Natural killer cell treated with Interleukin-12 subunit alpha and Interleukin-12 subunit beta and Interleukin-15 and Interleukin-18, amount 100 ng/mL, for 72 hours (primary cell): ENCODE results near the gene TRIM33. TPM values are rescaled to one million over a fixed set of nuclear protein-coding genes. Genes with fewer than 3 reads are reported as not detected.

Experiments used
- ATAC-seq, 2 donors: fragments of 150-1000 bp; cut with Tn5 transposase in 1 of 2; sonication (Bioruptor Pico), chemical (Tn5 transposase) in 1 of 2; 2 replicates each; pipeline ENCODE4 v1.10.0; 2021
- DNase-seq: peaks from one replicate; pipeline ENCODE4 v3.0.0; 2022; ENCODE audit warnings: low spot score
- H3K27ac Mint-ChIP-seq, 2 donors: 1 replicate in 1 of 2; 2 replicates in 1 of 2; pipeline ENCODE4 v1.8.0; 2022; ENCODE audit warnings: mixed read lengths in 2 of 2, mild to moderate bottlenecking in 1 of 2, moderate library complexity in 1 of 2
- H3K27me3 Mint-ChIP-seq, 2 donors: 1 replicate in 1 of 2; 2 replicates in 1 of 2; pipeline ENCODE4 v1.8.0; 2022; ENCODE audit warnings: mixed read lengths in 2 of 2
- H3K36me3 Mint-ChIP-seq: one replicate; pipeline ENCODE4 v1.8.0; 2022; ENCODE audit warnings: mixed read lengths
- H3K4me1 Mint-ChIP-seq, 2 donors: 1 replicate in 1 of 2; 2 replicates in 1 of 2; pipeline ENCODE4 v1.8.0; 2022; ENCODE audit warnings: low read depth in 2 of 2, mixed read lengths in 2 of 2, mild to moderate bottlenecking in 1 of 2
- H3K4me3 Mint-ChIP-seq: one replicate; pipeline ENCODE4 v1.8.0; 2022; ENCODE audit warnings: mixed read lengths
- H3K9me3 Mint-ChIP-seq: 2 replicates; pipeline ENCODE4 v1.8.0; 2022; ENCODE audit warnings: mixed read lengths
- total RNA-seq, 2 donors: library from RNA; stranded (reverse); gene quantifications; one replicate each; pipeline ENCODE4 v1.2.3, GENCODE V29; 2022

The TRIM33 gene
- total RNA-seq, 2 donors from 2014 or later, result 48.1 to 55.7 TPM

DNA sequence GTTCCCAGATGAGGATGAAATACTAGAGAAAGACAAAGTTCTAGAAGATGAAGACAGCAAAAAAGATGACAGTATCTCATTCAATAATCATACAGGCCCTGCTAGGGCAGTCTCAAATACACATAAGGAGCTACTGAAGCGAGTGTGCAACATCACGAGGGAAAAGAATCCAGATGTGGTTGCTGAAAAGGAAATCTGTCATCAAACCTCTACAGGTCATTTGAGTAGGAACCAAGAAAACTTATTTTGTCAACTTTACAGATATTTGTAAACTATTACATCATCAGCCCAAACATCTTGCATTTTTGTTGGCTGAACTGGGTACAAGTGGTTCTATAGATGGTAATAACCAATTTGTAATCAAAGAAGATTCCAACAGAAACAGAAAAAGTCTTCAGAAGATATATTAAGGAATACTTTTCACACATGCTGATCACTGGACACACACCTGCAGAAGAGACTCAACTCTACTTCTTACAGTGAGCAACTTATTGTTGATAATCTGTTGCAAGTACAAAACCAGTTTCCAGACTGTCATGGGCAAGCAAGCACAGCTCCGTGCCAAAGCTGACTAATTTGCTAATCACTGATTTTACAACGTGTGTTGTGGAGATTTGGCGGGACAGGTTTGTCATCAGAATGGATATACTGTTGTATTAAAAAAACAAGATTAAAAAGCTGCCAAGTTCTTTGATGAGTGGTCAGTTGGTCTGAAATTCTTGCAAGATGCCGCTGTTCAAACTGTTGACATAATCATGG lies 42.1 kb downstream of the TRIM33 start:
- H3K27me3 Mint-ChIP-seq, result no peaks in the 10 kb centered on the region
- DNase-seq, result no peak
- H3K9me3 Mint-ChIP-seq, result no peaks in the 10 kb centered on the region
- H3K36me3 Mint-ChIP-seq, result peaks cover 5% of the 10 kb centered on the region
- peak overlapping the region; percentile 34 for H3K4me3 Mint-ChIP-seq
- H3K4me1 Mint-ChIP-seq, result peaks cover 54 to 62% of the 10 kb centered on the region in 2 donors
- H3K27ac Mint-ChIP-seq, result peak overlapping the region; percentile 20 to 62
- peak in 1 of 2 donors; percentile 77 for ATAC-seq

DNA sequence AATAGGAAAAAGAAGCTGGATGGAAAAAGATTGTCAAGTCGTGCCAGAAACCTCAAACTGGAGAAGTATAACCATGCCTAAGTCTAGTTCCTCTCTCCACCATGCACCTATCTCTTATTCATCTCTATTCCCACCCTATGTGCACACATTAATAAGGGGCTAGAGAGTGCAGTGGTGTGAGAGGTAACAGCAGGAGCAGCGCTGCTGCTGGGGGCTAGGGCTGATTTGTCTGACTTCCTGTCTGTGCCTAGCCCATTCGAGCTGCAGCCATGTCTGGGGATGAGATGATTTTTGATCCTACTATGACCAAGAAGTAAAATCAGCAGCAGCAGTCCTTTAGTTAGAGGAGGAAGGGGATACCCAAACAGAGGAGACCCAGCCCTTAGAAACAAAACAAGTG lies 43.0 kb downstream of the TRIM33 start:
- no peaks in the 10 kb centered on the region for H3K36me3 Mint-ChIP-seq
- H3K9me3 Mint-ChIP-seq, result no peaks in the 10 kb centered on the region
- ATAC-seq, result peak in 1 of 2 donors; percentile 77
- H3K27ac Mint-ChIP-seq, result peak overlapping the region; percentile 20 to 62
- H3K4me3 Mint-ChIP-seq, result peak overlapping the region; percentile 34
- DNase-seq, result no peak
- H3K27me3 Mint-ChIP-seq, result no peaks in the 10 kb centered on the region
- peaks cover 48 to 54% of the 10 kb centered on the region in 2 donors for H3K4me1 Mint-ChIP-seq

DNA sequence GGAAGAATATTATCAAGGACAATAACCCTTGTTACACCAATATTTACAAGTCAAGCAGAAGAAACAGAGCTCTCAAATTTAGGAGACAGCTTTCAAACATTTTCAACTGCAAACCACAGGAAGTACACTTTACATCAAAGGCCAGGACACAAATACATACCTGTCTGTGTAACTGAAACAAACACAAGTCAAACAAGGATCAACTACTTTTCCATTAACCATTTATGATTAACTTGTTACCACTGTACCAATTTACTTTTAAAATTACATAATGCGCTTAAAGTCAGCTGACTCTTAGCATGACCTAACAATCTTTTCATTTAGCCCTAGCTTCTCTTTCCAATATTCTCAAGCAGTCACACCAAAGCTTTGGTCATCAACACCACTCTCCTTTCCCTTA lies 43.5 kb downstream of the TRIM33 start:
- H3K4me3 Mint-ChIP-seq, result peak overlapping the region; percentile 34
- no peaks in the 10 kb centered on the region for H3K9me3 Mint-ChIP-seq
- no peak for ATAC-seq
- DNase-seq, result no peak
- H3K27me3 Mint-ChIP-seq, result no peaks in the 10 kb centered on the region
- H3K36me3 Mint-ChIP-seq, result no peaks in the 10 kb centered on the region
- peak overlapping the region; percentile 20 to 62 for H3K27ac Mint-ChIP-seq
- peaks cover 44 to 54% of the 10 kb centered on the region in 2 donors for H3K4me1 Mint-ChIP-seq

DNA sequence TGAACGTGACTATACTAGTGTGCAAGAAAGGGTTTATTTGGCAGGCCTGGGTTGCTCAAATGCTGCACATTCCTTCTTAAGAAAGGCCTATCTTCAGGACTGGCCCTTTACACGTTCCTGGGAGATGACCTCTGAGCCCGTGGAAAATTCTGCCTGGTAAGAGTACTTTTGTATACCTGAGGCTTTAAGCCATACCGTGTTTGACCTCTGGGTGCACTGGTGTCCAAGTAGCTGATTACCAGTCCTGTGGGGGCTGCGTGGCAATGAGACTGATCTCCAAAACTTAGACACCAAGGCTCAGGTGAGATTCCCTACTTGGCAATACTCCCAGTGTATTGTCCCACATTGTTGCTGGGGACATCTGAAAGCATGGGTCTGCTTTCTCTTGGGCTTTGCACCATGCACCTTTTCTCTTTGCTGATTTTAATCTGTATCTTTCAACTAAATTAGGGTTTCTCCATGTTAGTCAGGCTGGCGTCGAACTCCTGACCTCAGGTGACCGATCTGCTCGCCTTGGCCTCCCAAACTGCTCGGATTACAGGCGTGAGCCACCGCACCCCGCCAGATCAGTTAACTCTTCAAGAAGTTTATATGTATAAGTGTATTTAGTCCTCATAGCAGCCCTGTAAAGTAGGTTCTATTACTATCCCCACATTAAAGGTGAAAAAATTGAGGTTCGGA lies 44.5 kb downstream of the TRIM33 start:
- Mint-ChIP-seq H3K36me3 (no peaks in the 10 kb centered on the region), H3K27me3 (no peaks in the 10 kb centered on the region), H3K4me1 (peaks cover 42 to 52% of the 10 kb centered on the region in 2 donors), H3K27ac (peak overlapping the region; percentile 20 to 62), H3K9me3 (no peaks in the 10 kb centered on the region), H3K4me3 (no peak overlapping the region)
- no peak for DNase-seq
- no peak for ATAC-seq

DNA sequence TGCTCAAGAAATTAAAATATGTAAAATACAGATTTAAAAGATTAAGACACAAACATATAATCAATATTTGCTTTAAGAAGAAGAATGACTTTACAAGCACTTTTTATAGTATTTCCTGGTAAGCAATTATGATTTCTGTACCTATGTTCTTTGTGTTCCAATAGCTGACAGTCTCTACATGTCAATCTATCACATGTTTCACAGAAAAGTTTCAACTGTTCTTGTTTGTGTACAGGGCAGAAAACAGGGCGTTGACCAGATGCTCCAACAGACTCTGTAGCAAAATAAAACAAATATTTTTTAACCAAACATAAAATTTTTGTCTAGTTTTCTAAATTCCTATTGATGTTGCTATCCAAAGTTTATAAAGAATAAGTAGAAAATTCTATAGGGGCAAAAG lies 48.0 kb downstream of the TRIM33 start:
- Mint-ChIP-seq H3K36me3 (peaks cover 17% of the 10 kb centered on the region), H3K9me3 (no peaks in the 10 kb centered on the region), H3K4me1 (peaks cover 39 to 50% of the 10 kb centered on the region in 2 donors), H3K27me3 (no peaks in the 10 kb centered on the region), H3K4me3 (no peak overlapping the region), H3K27ac (no peak overlapping the region)
- DNase-seq, result no peak
- ATAC-seq, result no peak

DNA sequence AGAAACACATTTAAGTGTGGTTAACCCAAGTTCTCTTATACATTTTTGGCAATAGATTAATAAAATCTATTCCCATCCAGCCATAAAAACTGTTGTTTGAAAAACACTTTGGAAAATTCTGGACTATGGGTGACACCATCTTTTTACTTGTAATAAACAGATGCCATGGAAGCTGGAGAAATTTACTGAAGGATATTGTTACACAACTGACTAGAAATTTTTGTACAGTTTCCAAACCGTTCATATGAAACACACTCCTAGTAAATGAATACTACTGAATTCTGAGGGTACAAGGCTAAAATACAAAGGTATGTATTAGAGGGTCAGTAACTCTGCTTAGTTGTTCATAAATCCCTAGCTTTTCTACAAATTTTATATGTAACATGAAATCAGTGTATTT lies 48.7 kb downstream of the TRIM33 start:
- peaks cover 37 to 45% of the 10 kb centered on the region in 2 donors for H3K4me1 Mint-ChIP-seq
- no peak overlapping the region for H3K27ac Mint-ChIP-seq
- no peaks in the 10 kb centered on the region for H3K9me3 Mint-ChIP-seq
- ATAC-seq (no peak), DNase-seq (no peak)
- no peak overlapping the region for H3K4me3 Mint-ChIP-seq
- no peaks in the 10 kb centered on the region for H3K27me3 Mint-ChIP-seq
- peaks cover 18% of the 10 kb centered on the region for H3K36me3 Mint-ChIP-seq

DNA sequence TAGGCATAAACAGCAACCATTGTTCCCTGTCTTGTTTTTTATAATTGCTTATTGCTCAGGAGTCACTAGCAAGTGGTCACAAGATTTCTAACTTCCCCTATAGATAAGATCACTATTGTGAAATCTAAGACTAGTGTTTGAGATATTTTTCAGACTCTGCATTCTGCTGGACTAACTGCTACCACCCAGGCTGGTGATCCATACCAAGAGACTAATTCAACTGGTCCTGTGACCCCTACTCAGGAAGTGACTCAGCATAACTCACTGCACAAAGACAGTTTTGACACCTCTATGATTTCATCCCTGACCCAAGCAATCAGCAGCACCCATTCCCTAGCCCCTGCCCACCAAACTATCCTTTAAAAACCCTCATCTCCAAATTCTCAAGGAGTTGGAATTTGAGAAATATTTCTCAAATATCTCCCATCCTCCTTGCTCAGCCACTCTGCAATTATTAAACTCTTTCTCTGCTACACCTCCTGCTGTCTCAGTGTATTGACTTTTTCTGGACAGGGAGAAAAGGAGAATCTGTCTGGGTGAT lies 52.7 kb downstream of the TRIM33 start:
- no peaks in the 10 kb centered on the region for H3K27me3 Mint-ChIP-seq
- H3K36me3 Mint-ChIP-seq, result peaks cover 34% of the 10 kb centered on the region
- H3K9me3 Mint-ChIP-seq, result no peaks in the 10 kb centered on the region
- peak; percentile 64 for DNase-seq
- peak overlapping the region; percentile 57 to 69 for H3K27ac Mint-ChIP-seq
- H3K4me1 Mint-ChIP-seq, result peaks cover 28 to 29% of the 10 kb centered on the region in 2 donors
- peak; percentile 92 to 94 for ATAC-seq
- H3K4me3 Mint-ChIP-seq, result peak overlapping the region; percentile 48

DNA sequence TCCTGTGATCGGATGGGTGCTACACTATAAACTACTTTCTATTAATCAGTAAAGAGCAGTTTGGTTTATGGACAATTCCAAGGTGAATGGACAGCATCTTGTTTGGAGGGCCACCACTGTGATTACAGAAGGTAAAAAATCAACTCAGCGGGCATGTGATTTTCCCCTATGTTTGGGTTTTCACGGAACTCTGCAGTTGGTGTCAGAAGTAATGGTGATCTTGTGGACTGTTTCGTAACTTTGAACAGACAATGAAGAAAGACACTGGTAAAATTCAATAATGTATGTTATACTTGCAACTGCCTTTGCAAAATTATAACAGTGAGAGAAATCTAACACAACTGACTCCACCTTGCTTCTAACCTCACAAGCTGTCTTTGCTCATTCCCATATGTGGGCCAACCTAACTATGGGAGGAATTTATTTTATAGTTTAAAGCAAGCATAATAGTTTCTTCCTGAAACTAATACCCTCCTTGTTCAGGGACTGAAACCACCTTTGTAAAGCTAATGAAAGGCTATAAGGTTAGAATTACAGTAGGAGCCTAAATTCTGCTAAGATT lies 53.2 kb downstream of the TRIM33 start:
- Mint-ChIP-seq H3K36me3 (peaks cover 36% of the 10 kb centered on the region), H3K4me3 (peak overlapping the region; percentile 48), H3K9me3 (no peaks in the 10 kb centered on the region), H3K4me1 (peaks cover 29% of the 10 kb centered on the region in 2 donors), H3K27ac (peak overlapping the region; percentile 57 to 69), H3K27me3 (no peaks in the 10 kb centered on the region)
- ATAC-seq (no peak), DNase-seq (no peak)

DNA sequence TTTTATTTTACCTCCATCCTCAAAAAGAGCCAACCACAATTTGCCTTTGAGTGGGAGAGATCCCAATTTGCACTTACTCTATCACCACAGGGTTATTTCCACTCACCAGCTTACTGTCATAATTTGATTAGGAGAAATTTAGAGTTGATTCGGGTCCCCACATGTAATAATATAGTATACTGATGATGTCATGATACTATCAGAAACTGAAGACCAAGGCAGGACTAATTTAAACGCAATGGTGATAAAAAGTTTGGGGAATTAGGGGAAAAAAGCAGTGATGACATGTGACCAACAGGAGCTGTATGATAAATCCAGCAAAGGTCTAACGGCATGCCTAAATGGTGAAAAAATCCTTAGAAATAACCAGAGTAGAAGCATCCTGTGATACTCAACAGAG lies 54.4 kb downstream of the TRIM33 start:
- Mint-ChIP-seq H3K27me3 (no peaks in the 10 kb centered on the region), H3K9me3 (no peaks in the 10 kb centered on the region), H3K4me1 (peaks cover 29 to 31% of the 10 kb centered on the region in 2 donors), H3K4me3 (no peak overlapping the region), H3K27ac (peak overlapping the region in 1 of 2 donors; percentile 69), H3K36me3 (peaks cover 36% of the 10 kb centered on the region)
- no peak for ATAC-seq
- DNase-seq, result no peak

DNA sequence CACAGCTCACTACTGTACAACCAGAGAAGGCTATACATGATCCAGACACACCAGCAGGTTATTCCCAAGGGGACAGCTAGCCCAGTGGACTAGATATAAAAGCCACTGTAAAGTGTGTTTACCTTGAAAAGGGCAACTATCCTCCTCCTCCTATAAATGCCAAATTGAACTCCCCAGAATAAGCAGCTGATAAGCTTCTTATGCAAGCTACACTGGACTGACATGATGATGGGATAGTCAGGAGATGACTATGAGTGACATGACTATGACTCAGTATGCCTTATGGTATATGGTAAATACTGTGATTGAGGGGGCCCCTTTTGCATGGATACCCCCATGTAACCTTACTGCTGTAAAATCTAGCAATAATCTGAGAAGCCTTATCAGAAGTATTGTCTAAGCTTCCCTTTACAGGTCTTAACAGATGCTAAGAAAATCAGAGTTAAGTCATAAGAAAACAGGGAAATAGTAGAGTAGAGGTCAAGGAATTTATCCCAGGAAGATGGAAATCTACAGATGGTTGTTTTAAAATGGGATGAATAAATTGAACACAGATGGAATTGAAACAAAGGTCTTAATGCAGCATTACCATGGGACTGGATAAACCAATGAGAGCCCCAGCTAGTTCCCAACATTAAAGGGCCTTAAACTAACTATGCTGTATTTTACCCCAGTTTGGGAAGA lies 55.8 kb downstream of the TRIM33 start:
- H3K4me3 Mint-ChIP-seq, result no peak overlapping the region
- ATAC-seq, result no peak

DNA sequence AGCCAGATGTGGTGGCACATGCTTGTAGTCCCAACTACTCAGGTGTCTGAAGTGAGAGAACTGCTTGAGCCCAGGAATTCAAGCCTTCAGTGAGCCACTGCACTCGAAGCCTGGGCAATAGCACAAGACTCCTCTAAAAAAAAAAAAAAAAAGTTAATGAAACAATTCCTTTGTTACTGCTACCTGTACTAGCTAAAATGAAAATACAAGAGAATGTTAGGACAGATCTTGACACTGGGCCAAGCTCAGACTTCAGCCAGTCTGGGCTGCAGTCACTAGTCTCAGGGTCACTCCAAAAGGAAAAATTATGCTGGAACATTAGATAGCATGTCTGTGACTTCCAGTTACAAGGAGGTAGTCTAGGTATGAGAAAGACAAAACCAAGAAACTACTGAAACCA lies 56.5 kb downstream of the TRIM33 start:
- Mint-ChIP-seq H3K27ac (peak overlapping the region in 1 of 2 donors; percentile 23), H3K36me3 (peaks cover 29% of the 10 kb centered on the region)

More for the DNA sequence above, 55.8 kb downstream of the TRIM33 start:
- no peaks in the 10 kb centered on the region for H3K27me3 Mint-ChIP-seq
- peaks cover 36% of the 10 kb centered on the region for H3K36me3 Mint-ChIP-seq
- H3K27ac Mint-ChIP-seq, result peak overlapping the region in 1 of 2 donors; percentile 23
- no peaks in the 10 kb centered on the region for H3K9me3 Mint-ChIP-seq
- H3K4me1 Mint-ChIP-seq, result peaks cover 29 to 31% of the 10 kb centered on the region in 2 donors
- no peak for DNase-seq

DNA sequence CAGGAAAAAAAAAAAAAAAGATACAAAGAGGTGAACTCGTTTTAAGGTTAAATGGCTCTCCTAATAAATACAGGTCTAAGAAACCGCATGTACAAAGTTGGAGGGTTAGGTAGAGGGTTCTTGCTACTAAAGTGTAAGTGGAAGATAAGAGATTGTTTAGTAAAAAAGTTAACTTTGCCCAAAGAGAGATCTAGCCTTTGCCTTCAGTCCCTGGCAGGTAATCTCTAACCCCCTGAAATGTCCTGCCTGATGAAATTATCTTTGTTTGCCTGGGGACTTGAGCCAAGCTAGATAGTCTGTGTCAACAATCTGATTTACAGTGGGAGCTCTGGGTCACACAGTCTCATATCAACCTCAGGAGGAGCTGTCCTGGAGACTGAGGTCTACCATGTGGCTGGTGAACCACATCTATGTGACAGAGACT lies 57.6 kb downstream of the TRIM33 start:
- DNase-seq, result no peak
- H3K27me3 Mint-ChIP-seq, result no peaks in the 10 kb centered on the region

More for the DNA sequence above, 56.5 kb downstream of the TRIM33 start:
- no peaks in the 10 kb centered on the region for H3K9me3 Mint-ChIP-seq
- H3K27me3 Mint-ChIP-seq, result no peaks in the 10 kb centered on the region
- no peak for DNase-seq
- no peak for ATAC-seq
- no peak overlapping the region for H3K4me3 Mint-ChIP-seq
- peaks cover 22 to 25% of the 10 kb centered on the region in 2 donors for H3K4me1 Mint-ChIP-seq

DNA sequence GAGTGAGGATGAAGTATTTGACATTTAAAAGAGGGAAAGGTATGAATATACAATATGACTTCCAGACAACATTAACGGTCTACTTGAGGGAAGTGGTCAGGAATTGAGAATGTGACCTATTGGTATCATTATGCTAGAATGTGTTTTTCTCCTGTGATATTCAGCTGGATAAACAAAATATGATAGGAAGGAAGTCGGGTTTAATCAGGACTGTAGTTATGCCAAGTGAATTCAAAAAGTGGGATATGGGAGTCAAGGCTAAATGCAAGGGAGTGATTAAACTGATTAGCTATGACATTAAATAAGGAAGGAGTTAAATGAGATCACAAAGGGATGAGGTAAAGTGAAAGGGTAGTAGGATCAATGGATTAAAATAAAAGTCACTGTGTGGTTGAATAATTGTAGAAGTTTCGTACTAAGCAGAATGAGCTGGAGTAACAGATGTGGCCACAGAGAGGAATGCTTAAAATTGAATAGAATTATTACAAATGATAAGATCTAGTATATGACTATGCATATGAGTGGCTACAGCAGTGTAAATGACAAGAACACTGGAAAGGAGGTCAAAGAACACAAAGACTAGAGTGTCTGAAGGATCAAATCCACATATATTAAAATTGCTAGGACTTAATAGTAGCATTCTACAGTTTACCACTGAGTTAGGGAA lies 62.5 kb downstream of the TRIM33 start:
- H3K27ac Mint-ChIP-seq, result no peak overlapping the region

More for the DNA sequence above, 57.6 kb downstream of the TRIM33 start:
- Mint-ChIP-seq H3K4me3 (no peak overlapping the region), H3K4me1 (peaks cover 12 to 20% of the 10 kb centered on the region in 2 donors), H3K27ac (no peak overlapping the region), H3K36me3 (peaks cover 23% of the 10 kb centered on the region), H3K9me3 (no peaks in the 10 kb centered on the region)
- ATAC-seq, result no peak

More for the DNA sequence above, 62.5 kb downstream of the TRIM33 start:
- Mint-ChIP-seq H3K4me1 (peaks cover 11 to 12% of the 10 kb centered on the region in 2 donors), H3K27me3 (no peaks in the 10 kb centered on the region), H3K4me3 (no peak overlapping the region), H3K9me3 (no peaks in the 10 kb centered on the region), H3K36me3 (peaks cover 14% of the 10 kb centered on the region)
- no peak for ATAC-seq
- DNase-seq, result no peak
